Peyer's patch (tissue), 4 donors: Measurements from ENCODE around the gene MROH9. TPM values are rescaled to one million over a fixed set of nuclear protein-coding genes. Genes with fewer than 3 reads are reported as not detected.
A peak's percentile ranks its signal among the peaks of the same experiment; 100 is the strongest.

Experiments used
- DNase-seq, 3 donors: peaks; one replicate each; pipeline ENCODE4 v3.0.0-alpha.2; 2017 to 2019
- H3K27ac ChIP-seq, 4 donors: fragments of 200-600 bp; sonication (generic); one replicate each; pipeline ENCODE4 v1.5.1; 2016 to 2019
- H3K27me3 ChIP-seq, 2 donors: fragments of 200-600 bp; sonication (generic); one replicate each; pipeline ENCODE4 v1.5.1; 2019
- H3K36me3 ChIP-seq, 3 donors: fragments of 200-600 bp; sonication (generic); one replicate each; pipeline ENCODE4 v1.5.1; 2016 to 2019
- H3K4me1 ChIP-seq, 4 donors: fragments of 200-600 bp; sonication (generic); one replicate each; pipeline ENCODE4 v1.5.1; 2016 to 2019
- H3K4me3 ChIP-seq, 4 donors: fragments of 200-600 bp; sonication (generic); 1 replicate in 3 of 4; 2 replicates in 1 of 4; pipeline ENCODE4 v1.5.1; 2016 to 2019; ENCODE audit warnings: mild to moderate bottlenecking in 1 of 4
- H3K9me3 ChIP-seq, 4 donors: fragments of 200-600 bp; sonication (generic); one replicate each; pipeline ENCODE4 v1.5.1; 2016 to 2019; ENCODE audit warnings: mild to moderate bottlenecking in 1 of 4
- POLR2A ChIP-seq, 2 donors: fragments of 450-650 bp; IDR thresholded peaks; one replicate each; pipeline ENCODE4 v1.5.1; 2017; ENCODE audit warnings: antibody characterized with exemption in 2 of 2, mild to moderate bottlenecking in 2 of 2, moderate library complexity in 2 of 2
- total RNA-seq, 4 donors: library from RNA; depleted of rRNA; stranded (reverse); fragments of >200 nt; gene quantifications; one replicate each; pipeline ENCODE4 v1.1.0, GENCODE V29; 2016
- TF ChIP-seq, protein P1 (sequence below), 6 experiments: fragments of 450-650 bp in 4 of 6; fragments of 200-600 bp in 2 of 6; sonication (generic) in 1 of 6; IDR thresholded peaks; one replicate each; pipeline ENCODE4 v1.5.1; 2017 to 2019; ENCODE audit warnings: antibody characterized with exemption in 6 of 6, mild to moderate bottlenecking in 3 of 6, moderate library complexity in 1 of 6

MROH9 gene
- total RNA-seq, 4 donors from 2014 or later, result not detected

DNA sequence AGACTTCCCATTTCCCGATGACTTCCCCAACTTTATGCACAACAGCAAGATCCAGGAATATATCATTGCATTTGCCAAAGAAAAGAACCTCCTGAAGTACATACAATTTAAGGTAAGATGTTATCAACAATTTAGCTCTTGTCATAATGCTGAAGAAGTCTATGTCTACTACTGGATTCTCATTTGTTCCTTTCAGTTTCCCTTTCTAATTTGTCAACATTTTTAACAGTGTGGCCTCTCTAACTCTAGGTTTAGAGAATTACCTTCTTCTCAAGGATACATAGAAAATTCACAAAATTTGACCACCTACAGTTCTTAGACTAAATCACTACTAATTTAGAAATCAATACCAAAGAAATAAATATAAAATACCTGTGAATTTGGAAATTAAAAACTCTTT lies 168.5 kb downstream of the MROH9 start:
- no peaks in the 10 kb centered on the region for H3K4me1 ChIP-seq
- H3K27ac ChIP-seq, result no peak overlapping the region
- H3K36me3 ChIP-seq, result no peaks in the 10 kb centered on the region
- H3K9me3 ChIP-seq, result no peaks in the 10 kb centered on the region
- no peak for DNase-seq
- no peak for TF ChIP-seq POLR2A (IDR thresholded peaks at IDR 0.05)
- TF ChIP-seq, protein P1, sequence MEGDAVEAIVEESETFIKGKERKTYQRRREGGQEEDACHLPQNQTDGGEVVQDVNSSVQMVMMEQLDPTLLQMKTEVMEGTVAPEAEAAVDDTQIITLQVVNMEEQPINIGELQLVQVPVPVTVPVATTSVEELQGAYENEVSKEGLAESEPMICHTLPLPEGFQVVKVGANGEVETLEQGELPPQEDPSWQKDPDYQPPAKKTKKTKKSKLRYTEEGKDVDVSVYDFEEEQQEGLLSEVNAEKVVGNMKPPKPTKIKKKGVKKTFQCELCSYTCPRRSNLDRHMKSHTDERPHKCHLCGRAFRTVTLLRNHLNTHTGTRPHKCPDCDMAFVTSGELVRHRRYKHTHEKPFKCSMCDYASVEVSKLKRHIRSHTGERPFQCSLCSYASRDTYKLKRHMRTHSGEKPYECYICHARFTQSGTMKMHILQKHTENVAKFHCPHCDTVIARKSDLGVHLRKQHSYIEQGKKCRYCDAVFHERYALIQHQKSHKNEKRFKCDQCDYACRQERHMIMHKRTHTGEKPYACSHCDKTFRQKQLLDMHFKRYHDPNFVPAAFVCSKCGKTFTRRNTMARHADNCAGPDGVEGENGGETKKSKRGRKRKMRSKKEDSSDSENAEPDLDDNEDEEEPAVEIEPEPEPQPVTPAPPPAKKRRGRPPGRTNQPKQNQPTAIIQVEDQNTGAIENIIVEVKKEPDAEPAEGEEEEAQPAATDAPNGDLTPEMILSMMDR (IDR thresholded peaks at IDR 0.05), result no peak
- H3K27me3 ChIP-seq, result no peaks in the 10 kb centered on the region
- H3K4me3 ChIP-seq, result no peak overlapping the region

DNA sequence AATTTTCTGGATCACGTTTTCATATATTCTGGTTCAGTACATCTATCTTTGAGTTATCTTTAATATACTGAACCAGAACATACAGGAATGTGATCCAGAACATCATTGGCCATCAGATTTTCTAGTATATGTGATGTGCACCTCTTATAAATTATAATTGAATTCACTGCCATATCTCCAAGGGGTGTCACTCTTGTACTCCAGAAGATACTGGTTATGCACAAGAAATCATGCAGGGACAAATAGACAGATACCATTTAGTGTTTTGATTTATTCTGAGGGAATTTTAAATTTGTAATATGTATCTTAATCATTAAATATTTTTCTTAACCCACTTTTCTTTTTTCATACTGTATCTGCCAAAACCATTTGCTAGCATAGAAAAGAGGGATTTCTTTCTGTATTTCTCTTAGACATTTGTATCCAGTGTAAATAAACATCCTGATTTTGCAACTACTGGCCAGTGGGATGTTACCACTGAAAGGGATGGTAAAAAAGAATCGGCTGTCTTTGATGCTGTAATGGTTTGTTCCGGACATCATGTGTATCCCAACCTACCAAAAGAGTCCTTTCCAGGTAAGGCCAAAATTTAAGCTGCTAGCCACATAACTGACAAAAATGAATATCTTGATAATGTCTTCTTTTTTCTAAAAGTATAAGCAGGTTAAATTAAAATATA lies 172.1 kb downstream of the MROH9 start:
- no peaks in the 10 kb centered on the region for H3K27me3 ChIP-seq
- no peaks in the 10 kb centered on the region for H3K9me3 ChIP-seq
- H3K4me3 ChIP-seq, result no peak overlapping the region
- H3K4me1 ChIP-seq, result no peaks in the 10 kb centered on the region
- H3K27ac ChIP-seq, result no peak overlapping the region
- DNase-seq, result no peak
- no peak for TF ChIP-seq POLR2A (IDR thresholded peaks at IDR 0.05)
- TF ChIP-seq, protein P1 (IDR thresholded peaks at IDR 0.05), result peak in 2 of 6 experiments; percentile 14 to 27
- H3K36me3 ChIP-seq, result no peaks in the 10 kb centered on the region

DNA sequence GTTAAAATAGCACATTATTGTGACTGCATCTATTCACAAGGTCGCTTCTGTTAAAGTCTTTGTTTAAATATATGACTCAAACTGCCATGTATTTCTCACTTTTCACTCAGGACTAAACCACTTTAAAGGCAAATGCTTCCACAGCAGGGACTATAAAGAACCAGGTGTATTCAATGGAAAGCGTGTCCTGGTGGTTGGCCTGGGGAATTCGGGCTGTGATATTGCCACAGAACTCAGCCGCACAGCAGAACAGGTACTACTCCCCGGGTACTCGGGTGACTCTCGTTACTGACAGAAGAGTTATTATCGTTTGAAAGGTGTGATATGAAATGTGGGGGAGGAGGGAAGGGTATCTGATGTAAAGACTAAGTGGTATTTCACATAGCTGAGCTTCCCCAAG lies 172.6 kb downstream of the MROH9 start:
- no peak for TF ChIP-seq POLR2A (IDR thresholded peaks at IDR 0.05)
- TF ChIP-seq, protein P1 (IDR thresholded peaks at IDR 0.05), result no peak
- H3K27ac ChIP-seq, result no peak overlapping the region
- no peaks in the 10 kb centered on the region for H3K36me3 ChIP-seq
- no peak overlapping the region for H3K4me3 ChIP-seq
- H3K27me3 ChIP-seq, result no peaks in the 10 kb centered on the region
- H3K9me3 ChIP-seq, result no peaks in the 10 kb centered on the region
- no peaks in the 10 kb centered on the region for H3K4me1 ChIP-seq
- DNase-seq, result no peak

DNA sequence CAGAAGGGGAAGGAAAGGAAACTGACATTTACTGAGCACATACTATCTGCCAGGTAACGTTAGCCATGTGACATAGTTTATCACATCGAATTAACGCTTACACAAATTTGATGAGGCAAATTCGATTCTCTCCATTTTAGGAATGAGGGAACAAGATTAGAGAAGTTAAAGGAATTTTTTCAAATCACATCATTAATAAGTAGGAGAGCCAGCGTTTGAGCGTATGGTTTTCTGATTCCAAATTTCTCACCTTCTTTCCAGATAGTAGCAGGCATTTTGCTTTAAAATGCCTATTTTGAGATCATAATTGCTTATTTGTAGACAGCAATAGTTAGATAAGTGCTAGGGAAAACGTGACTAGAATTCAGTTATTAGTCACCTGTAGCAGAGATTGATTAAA lies 174.6 kb downstream of the MROH9 start:
- H3K27ac ChIP-seq, result no peak overlapping the region
- DNase-seq, result no peak
- H3K27me3 ChIP-seq, result no peaks in the 10 kb centered on the region
- H3K9me3 ChIP-seq, result no peaks in the 10 kb centered on the region
- no peak overlapping the region for H3K4me3 ChIP-seq
- no peaks in the 10 kb centered on the region for H3K36me3 ChIP-seq
- TF ChIP-seq POLR2A (IDR thresholded peaks at IDR 0.05), result no peak
- TF ChIP-seq, protein P1 (IDR thresholded peaks at IDR 0.05), result no peak
- no peaks in the 10 kb centered on the region for H3K4me1 ChIP-seq

DNA sequence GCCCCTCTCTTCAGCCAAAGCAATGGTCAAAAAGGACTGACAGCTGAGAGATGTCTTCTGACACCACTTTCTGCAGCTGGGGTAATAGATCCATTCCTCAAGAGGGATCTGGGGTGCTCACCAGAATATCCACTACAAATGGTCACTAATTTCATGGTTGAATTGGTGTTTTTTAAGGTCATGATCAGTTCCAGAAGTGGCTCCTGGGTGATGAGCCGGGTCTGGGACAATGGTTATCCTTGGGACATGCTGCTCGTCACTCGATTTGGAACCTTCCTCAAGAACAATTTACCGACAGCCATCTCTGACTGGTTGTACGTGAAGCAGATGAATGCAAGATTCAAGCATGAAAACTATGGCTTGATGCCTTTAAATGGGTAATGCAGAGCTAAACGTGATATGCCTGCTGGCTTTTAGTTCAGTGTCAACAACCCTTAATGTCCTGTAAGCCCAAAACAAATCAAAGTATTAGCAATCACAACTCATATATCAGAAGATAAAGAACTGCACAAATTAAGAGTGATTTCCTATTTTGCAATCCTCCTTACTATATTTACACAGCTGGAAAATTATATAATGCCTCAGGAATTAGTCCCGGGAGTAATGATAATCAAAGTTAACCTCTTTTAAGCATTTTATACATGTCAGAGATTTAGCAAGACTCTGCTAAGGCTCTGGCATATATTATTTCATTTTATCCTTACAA lies 175.4 kb downstream of the MROH9 start:
- TF ChIP-seq, protein P1 (IDR thresholded peaks at IDR 0.05), result no peak
- no peak for TF ChIP-seq POLR2A (IDR thresholded peaks at IDR 0.05)
- H3K9me3 ChIP-seq, result no peaks in the 10 kb centered on the region
- no peaks in the 10 kb centered on the region for H3K27me3 ChIP-seq
- no peak overlapping the region for H3K27ac ChIP-seq
- no peaks in the 10 kb centered on the region for H3K4me1 ChIP-seq
- no peak overlapping the region for H3K4me3 ChIP-seq
- H3K36me3 ChIP-seq, result no peaks in the 10 kb centered on the region
- DNase-seq, result no peak
